Cardiac septum (tissue), 1 donor: ENCODE data around the gene PSIP1. TPM values are rescaled to one million over a fixed set of nuclear protein-coding genes. Genes with fewer than 3 reads are reported as not detected.

ENCODE experiments used
- DNase-seq: peaks from one replicate; pipeline ENCODE4 v3.0.0-alpha.2; 2020; ENCODE audit warnings: low spot score
- intact Hi-C: fragments of 100-400 bp; cut with DNase I; formaldehyde crosslinking; loops from one replicate; pipeline ENCODE4 v1.14.0; 2022
- total RNA-seq: library from RNA; stranded (reverse); fragmentation: NEBNext Ultra II Directional; extraction: Animal tissue kit (Norgen Biotek cat#: 25700); gene quantifications from one replicate; pipeline ENCODE4 v1.2.1, GENCODE V29; 2021
- donor health status: DM: no; HTN: no; CAD: no.

PSIP1 gene
- total RNA-seq, 1 donor from 2014 or later = 21.2 TPM

GRCh38 chr9:15512204-15512603 is 1.4 kb upstream of the PSIP1 start:
- DNase-seq = no peak
- intact Hi-C loops = loop anchor here (5.0 kb wide), 1 partner anchor 90 kb away; the partner anchor contains the start of gene SNAPC3

GRCh38 chr9:15509931-15510788 is 610 bp downstream of the PSIP1 start:
- intact Hi-C loops = loop anchor here (1.0 to 5.0 kb wide), 3 partner anchors 42 to 203 kb away; partner anchors contain the start of genes SNAPC3 and TTC39B

GRCh38 chr9:15505921-15506320 is 4.8 kb downstream of the PSIP1 start:
- intact Hi-C loops = no loop called here
- DNase-seq = no peak

More at GRCh38 chr9:15509931-15510788, 610 bp downstream of the PSIP1 start:
- DNase-seq = no peak

GRCh38 chr9:15501803-15502202 is 9.0 kb downstream of the PSIP1 start:
- no peak for DNase-seq
- intact Hi-C loops = no loop called here

GRCh38 chr9:15501179-15501578 is 9.6 kb downstream of the PSIP1 start:
- intact Hi-C loops = no loop called here
- no peak for DNase-seq

GRCh38 chr9:15499139-15499538 is 11.6 kb downstream of the PSIP1 start:
- no peak for DNase-seq
- intact Hi-C loops = no loop called here

GRCh38 chr9:15498246-15498995 is 12.3 kb downstream of the PSIP1 start:
- intact Hi-C loops = no loop called here
- no peak for DNase-seq

GRCh38 chr9:15492485-15493150 is 18.2 kb downstream of the PSIP1 start:
- intact Hi-C loops = no loop called here

GRCh38 chr9:15491950-15492349 is 18.8 kb downstream of the PSIP1 start:
- intact Hi-C loops = no loop called here
- no peak for DNase-seq

More at GRCh38 chr9:15492485-15493150, 18.2 kb downstream of the PSIP1 start:
- DNase-seq = no peak

- no peak for DNase-seq
- intact Hi-C loops = loop anchor here (10.0 kb wide), 1 partner anchor 119 kb away; no protein-coding TSS in a partner anchor
Measured at GRCh38 chr9:15485836-15486666, 24.7 kb downstream of the PSIP1 start.

- no peak for DNase-seq
- intact Hi-C loops = loop anchor here (10.0 kb wide), 1 partner anchor 120 kb away; no protein-coding TSS in a partner anchor
Measured at GRCh38 chr9:15484802-15485201, 26.0 kb downstream of the PSIP1 start.

GRCh38 chr9:15482146-15482545 is 28.6 kb downstream of the PSIP1 start:
- intact Hi-C loops = loop anchor here (10.0 kb wide), 1 partner anchor 123 kb away; no protein-coding TSS in a partner anchor

GRCh38 chr9:15480028-15480427 is 30.7 kb downstream of the PSIP1 start:
- DNase-seq = no peak
- intact Hi-C loops = loop anchor here (10.0 kb wide), 1 partner anchor 125 kb away; no protein-coding TSS in a partner anchor

More at GRCh38 chr9:15482146-15482545, 28.6 kb downstream of the PSIP1 start:
- DNase-seq = no peak

- intact Hi-C loops = no loop called here
- DNase-seq = no peak
Measured at GRCh38 chr9:15475923-15476536, 34.7 kb downstream of the PSIP1 start.

- no peak for DNase-seq
- intact Hi-C loops = no loop called here
Measured at GRCh38 chr9:15469862-15470261, 40.9 kb downstream of the PSIP1 start.

GRCh38 chr9:15469406-15469805 is 41.4 kb downstream of the PSIP1 start:
- DNase-seq = no peak
- intact Hi-C loops = no loop called here

GRCh38 chr9:15468145-15468544 is 42.6 kb downstream of the PSIP1 start:
- intact Hi-C loops = no loop called here
- DNase-seq = no peak

GRCh38 chr9:15461601-15462000 is 49.2 kb downstream of the PSIP1 start:
- DNase-seq = no peak
- intact Hi-C loops = no loop called here
